ENCODE data around the gene TFDP3.

TFDP3 gene

GRCh38 chrX:133185938-133186337 lies 32.2 kb downstream of the TFDP3 start:
- DNase-seq (ENCODE audit: low read depth in 2 of 2), result no peak

DNA sequence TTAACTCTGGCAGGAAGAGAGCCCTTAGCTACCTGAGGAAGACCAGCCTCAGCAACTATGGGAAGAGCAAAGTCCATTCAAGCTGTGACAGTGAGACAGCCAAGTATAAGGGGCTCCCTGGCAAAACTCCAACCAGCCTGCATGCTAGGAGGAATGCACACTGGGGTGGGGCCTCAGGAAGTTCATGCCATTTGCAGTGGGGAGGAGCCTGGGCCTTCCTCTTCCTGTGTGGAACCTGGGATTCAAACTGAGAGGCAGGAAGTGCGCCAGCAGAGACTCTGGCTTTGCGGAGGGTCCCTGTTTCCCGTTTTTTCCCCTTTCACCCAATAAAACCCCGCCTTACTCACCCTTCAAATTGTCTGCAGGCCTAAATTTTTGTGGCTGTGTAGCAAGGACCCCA lies 33.0 kb downstream of the TFDP3 start:
- no peak for DNase-seq (ENCODE audit: low read depth in 2 of 2)

DNA sequence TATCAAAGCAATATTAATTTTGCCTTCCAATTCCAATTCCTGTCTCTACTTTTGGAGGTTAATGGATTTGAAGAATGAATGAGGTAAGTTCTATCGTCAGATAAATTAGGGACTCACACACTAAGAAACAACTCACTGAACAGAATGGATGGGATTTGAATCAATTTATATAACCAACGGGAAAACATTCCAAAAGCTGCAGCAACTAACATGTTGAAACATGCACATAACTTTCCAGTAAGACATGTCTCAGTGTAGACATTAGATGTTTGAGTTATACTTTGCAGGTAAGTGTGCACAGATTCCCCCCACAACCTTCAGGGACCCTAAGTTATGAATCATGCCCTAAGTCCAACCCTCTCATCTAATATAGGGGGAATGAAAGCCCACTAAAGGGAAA lies 34.3 kb downstream of the TFDP3 start:
- DNase-seq (ENCODE audit: low read depth in 2 of 2), result no peak

- no peak for DNase-seq (ENCODE audit: low read depth in 2 of 2)
These were observed 38.7 kb downstream of the TFDP3 start for GRCh38 chrX:133179500-133179899.

- DNase-seq (ENCODE audit: low read depth in 2 of 2), result no peak
These were observed 41.0 kb downstream of the TFDP3 start for GRCh38 chrX:133177202-133177601.

DNA sequence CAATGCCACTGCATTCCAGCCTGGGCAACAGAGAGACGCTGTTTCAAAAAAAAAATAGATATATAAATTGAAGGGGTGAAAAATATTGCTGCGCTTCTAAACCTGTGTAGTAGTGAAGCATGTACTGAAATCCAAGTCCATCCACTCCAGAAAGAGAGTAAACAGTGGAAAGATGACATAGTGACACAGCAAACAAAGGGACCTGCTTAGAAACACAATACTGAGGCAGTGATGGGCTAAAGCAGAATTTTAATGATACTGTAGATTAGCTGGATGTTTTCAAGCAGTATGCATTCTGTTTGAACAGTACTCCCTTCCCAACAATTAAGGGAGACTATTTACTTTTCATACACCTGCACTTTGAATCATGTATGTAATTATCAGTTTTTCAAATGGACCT lies 42.5 kb downstream of the TFDP3 start:
- DNase-seq (ENCODE audit: low read depth in 2 of 2), result no peak

GRCh38 chrX:133175162-133175561 lies 43.0 kb downstream of the TFDP3 start:
- no peak for DNase-seq (ENCODE audit: low read depth in 2 of 2)

DNA sequence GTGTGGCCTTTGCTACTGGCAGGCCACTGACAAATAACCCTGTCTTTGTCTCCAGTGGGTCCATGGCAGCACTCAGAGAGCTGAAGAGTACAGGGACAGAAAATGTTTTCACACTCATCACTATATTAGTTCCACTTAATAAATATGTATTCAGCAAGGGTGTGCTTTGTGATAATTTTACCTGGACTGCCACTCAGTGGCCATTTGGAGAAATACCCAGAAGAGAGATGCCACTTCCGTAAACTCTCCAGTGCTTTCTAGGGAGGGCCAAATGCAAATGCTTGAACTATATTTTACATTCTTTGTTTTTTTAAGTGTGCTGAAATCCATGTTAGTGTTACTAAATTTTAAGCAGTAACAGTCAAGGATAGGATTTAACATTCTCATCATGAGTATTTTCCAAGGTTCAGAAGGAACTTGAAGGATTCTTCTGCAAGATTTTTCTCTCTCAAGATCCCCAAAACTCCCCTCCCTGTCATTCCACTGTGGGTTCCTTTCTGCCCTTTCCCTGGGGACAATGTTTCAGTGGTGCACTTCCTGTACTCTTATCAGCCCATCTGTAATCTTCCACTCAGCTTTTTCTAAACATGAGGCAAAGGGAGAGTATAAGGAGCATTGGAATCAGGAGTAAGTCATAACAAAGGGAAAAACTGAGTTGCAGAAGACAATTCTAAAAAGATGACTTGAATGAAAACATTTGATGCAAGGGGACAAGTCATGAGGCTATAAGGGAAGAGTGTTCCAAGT lies 46.0 kb downstream of the TFDP3 start:
- DNase-seq (ENCODE audit: low read depth in 2 of 2), result no peak

Measured in stimulated activated CD4-positive, alpha-beta T cell treated with anti-CD3 and anti-CD28 coated beads, Interleukin-1b, Interleukin-23, amount 100 ng/mL, for 4 hours (primary cell).